ENCODE results near the gene DRAP1.

DRAP1 gene

DNA sequence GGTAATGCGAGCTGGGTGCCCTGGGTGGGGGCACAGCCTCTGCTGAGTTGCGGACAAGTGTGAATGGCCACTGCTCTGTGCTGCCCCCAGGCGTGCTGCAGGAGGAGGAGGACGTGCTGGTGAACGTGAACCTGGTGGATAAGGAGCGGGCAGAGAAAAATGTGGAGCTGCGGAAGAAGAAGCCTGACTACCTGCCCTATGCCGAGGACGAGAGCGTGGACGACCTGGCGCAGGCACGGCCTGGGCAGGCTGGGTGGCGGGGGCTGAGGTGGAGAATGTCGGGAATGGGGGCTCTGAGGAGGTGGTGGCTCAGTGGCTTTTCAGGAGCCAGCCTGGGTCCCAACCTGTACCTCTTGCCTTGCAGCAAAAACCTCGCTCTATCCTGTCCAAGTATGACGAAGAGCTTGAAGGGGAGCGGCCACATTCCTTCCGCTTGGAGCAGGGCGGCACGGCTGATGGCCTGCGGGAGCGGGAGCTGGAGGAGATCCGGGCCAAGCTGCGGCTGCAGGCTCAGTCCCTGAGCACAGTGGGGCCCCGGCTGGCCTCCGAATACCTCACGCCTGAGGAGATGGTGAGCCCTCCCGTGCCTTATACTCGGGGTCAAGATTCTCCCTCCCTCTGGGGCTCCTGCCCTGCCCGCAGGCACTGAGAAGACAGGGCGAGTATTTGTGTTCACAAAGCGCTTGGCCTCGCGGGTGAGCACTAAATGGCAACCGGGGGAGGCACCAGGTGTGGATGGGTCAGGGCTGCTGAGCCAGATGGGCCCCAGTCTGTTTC, 46.9 kb downstream of the DRAP1 start:
- no peak for DNase-seq (ENCODE audit: low read depth in 1 of 2, low spot score in 1 of 2)
- TF ChIP-seq, protein P1, sequence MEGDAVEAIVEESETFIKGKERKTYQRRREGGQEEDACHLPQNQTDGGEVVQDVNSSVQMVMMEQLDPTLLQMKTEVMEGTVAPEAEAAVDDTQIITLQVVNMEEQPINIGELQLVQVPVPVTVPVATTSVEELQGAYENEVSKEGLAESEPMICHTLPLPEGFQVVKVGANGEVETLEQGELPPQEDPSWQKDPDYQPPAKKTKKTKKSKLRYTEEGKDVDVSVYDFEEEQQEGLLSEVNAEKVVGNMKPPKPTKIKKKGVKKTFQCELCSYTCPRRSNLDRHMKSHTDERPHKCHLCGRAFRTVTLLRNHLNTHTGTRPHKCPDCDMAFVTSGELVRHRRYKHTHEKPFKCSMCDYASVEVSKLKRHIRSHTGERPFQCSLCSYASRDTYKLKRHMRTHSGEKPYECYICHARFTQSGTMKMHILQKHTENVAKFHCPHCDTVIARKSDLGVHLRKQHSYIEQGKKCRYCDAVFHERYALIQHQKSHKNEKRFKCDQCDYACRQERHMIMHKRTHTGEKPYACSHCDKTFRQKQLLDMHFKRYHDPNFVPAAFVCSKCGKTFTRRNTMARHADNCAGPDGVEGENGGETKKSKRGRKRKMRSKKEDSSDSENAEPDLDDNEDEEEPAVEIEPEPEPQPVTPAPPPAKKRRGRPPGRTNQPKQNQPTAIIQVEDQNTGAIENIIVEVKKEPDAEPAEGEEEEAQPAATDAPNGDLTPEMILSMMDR (IDR thresholded peaks at IDR 0.05; ENCODE audit: insufficient read depth, low read length) = no peak
- Histone ChIP-seq H3K27ac (replicated peaks) (no peak overlapping the region), H3K27me3 (ENCODE audit: insufficient read depth, poor library complexity, severe bottlenecking) (no peaks in the 10 kb centered on the region), H3K4me3 (replicated peaks; ENCODE audit: insufficient read depth, low read length) (no peak overlapping the region)

DNA sequence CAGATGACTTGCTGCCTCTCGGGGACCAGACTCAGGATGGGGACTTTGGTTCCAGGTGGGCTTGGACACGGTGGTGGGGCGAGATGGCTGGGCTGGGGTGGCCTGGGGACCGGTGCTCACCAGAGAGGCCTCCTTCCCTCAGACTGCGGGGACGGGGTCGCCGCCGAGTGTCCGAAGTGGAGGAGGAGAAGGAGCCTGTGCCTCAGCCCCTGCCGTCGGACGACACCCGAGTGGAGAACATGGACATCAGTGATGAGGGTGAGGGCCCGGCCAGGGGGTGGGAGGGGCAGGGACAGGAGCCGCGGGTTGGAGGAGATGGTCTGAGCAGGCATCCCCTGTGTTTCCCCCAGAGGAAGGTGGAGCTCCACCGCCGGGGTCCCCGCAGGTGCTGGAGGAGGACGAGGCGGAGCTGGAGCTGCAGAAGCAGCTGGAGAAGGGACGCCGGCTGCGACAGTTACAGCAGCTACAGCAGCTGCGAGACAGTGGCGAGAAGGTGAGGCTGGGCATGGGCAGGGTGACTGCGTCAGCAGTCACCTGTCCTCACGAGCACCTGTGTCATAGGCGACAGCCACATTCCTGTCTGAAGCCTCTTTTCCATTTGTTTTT, 48.2 kb downstream of the DRAP1 start:
- Histone ChIP-seq H3K27me3 (ENCODE audit: insufficient read depth, poor library complexity, severe bottlenecking) (no peaks in the 10 kb centered on the region), H3K4me3 (replicated peaks; ENCODE audit: insufficient read depth, low read length) (no peak overlapping the region), H3K27ac (replicated peaks) (no peak overlapping the region)
- TF ChIP-seq, protein P1 (IDR thresholded peaks at IDR 0.05; ENCODE audit: insufficient read depth, low read length) = no peak
- TF ChIP-seq POLR2AphosphoS5 (IDR thresholded peaks at IDR 0.05; ENCODE audit: low read depth) (no peak), SPI1 (IDR thresholded peaks at IDR 0.05; ENCODE audit: borderline replicate concordance, low read depth) (no peak), GABPA (IDR thresholded peaks at IDR 0.05; ENCODE audit: low read depth) (no peak)
- TF ChIP-seq, protein P2, sequence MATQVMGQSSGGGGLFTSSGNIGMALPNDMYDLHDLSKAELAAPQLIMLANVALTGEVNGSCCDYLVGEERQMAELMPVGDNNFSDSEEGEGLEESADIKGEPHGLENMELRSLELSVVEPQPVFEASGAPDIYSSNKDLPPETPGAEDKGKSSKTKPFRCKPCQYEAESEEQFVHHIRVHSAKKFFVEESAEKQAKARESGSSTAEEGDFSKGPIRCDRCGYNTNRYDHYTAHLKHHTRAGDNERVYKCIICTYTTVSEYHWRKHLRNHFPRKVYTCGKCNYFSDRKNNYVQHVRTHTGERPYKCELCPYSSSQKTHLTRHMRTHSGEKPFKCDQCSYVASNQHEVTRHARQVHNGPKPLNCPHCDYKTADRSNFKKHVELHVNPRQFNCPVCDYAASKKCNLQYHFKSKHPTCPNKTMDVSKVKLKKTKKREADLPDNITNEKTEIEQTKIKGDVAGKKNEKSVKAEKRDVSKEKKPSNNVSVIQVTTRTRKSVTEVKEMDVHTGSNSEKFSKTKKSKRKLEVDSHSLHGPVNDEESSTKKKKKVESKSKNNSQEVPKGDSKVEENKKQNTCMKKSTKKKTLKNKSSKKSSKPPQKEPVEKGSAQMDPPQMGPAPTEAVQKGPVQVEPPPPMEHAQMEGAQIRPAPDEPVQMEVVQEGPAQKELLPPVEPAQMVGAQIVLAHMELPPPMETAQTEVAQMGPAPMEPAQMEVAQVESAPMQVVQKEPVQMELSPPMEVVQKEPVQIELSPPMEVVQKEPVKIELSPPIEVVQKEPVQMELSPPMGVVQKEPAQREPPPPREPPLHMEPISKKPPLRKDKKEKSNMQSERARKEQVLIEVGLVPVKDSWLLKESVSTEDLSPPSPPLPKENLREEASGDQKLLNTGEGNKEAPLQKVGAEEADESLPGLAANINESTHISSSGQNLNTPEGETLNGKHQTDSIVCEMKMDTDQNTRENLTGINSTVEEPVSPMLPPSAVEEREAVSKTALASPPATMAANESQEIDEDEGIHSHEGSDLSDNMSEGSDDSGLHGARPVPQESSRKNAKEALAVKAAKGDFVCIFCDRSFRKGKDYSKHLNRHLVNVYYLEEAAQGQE (IDR thresholded peaks at IDR 0.05; ENCODE audit: insufficient replicate concordance, low read depth) = no peak
- DNase-seq (ENCODE audit: low read depth in 1 of 2, low spot score in 1 of 2) = no peak

DNA sequence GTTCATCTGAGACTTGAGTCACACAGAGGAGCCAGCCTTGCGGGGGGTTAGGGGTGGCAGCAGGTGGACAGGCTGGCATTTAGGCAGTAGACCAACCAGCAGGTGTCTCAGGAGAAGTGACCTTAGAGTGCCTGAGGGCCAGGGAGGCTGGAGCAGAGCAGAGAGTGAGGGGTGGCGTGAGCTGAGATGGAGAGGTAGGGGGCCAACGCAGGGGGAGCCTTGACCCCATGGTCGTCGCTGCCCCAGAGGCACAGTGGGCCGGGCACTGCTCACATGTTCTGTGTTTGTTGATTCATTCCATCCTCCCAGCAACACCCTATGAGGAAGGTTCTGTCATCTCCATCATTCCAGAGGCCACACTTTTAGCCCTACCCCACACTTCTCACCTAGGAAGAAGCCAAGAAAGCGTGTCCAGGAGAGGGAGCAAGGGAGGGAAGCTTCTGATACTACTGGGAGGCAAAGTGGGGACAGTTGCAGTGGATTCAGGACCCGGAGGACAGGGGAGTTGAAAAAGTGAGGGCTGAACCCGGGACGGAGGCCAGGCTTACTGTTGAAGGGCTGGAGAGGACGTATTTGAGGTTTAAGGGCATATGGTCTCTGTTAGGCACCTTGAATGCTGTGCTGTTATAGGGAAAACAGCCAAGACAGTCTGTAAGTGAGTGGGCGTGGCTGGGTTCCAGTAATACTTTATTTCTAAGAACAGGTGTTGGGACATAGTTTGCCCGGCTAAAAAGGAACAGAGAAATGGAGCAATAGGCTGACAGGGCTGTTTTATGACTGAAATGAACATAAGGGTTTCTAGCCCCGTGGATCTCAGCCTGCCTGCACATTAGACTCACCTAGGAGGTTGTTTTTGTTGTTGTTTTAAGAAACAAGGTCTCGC, 49.6 kb downstream of the DRAP1 start:
- TF ChIP-seq SPI1 (IDR thresholded peaks at IDR 0.05; ENCODE audit: borderline replicate concordance, low read depth) = no peak
- TF ChIP-seq, protein P1 (IDR thresholded peaks at IDR 0.05; ENCODE audit: insufficient read depth, low read length) = no peak
- TF ChIP-seq POLR2AphosphoS5 (IDR thresholded peaks at IDR 0.05; ENCODE audit: low read depth) = no peak
- TF ChIP-seq GABPA (IDR thresholded peaks at IDR 0.05; ENCODE audit: low read depth) = no peak
- TF ChIP-seq, protein P2 (IDR thresholded peaks at IDR 0.05; ENCODE audit: insufficient replicate concordance, low read depth) = no peak
- DNase-seq (ENCODE audit: low read depth in 1 of 2, low spot score in 1 of 2) = peak; percentile 49 to 70
- peak overlapping the region; percentile 35; the same call in 1 of the 2 replicates for H3K27ac ChIP-seq (replicated peaks)
- H3K27me3 ChIP-seq (ENCODE audit: insufficient read depth, poor library complexity, severe bottlenecking) = no peaks in the 10 kb centered on the region
- no peak overlapping the region for H3K4me3 ChIP-seq (replicated peaks; ENCODE audit: insufficient read depth, low read length)
